Nucleus accumbens (tissue), 56 donors: Measurements from ENCODE around the gene SLC15A3.

Experiments
- DNase-seq, 56 donors: peaks; one replicate each; lab custom pipeline; 2025; lab: John Stamatoyannopoulos, UW

SLC15A3 gene

DNA sequence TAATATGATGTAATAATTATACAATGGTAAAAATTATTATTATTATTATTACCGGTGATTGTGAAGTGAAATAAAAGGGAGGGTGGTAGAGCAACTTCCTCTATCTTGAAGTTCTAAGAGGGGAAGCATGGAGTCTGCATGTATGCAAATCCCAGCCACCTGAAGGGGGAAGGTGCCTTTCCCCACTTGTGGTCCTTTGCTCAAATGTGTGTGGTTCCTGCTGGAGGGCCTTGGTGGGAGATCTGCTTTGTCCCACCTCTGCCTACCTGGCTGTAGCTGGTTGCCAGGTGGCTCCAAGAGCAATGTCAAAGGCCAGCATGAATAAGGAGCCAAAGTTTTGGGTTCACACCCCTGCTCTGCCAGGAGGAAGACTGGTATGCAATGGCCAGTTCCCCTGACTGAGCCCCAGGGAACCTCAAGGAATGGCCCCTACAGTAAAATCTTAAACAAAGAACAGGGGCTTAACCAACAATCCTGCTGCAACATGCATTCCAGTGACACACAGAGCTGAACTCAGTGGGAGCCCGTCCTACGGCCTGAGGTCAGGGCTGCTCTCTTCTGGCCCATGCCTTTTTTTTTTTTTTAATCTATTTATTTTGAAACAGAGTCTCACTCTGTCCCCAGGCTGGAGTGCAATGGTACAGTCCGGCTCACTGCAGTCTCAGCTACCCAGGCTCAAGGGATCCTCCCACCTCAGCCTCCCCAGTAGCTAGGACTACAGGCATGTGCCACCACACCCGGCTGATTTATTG is 19.2 kb downstream of the SLC15A3 start:
- DNase-seq: no peak

GRCh38 chr11:60931917-60932316 is 20.1 kb downstream of the SLC15A3 start:
- no peak for DNase-seq

DNA sequence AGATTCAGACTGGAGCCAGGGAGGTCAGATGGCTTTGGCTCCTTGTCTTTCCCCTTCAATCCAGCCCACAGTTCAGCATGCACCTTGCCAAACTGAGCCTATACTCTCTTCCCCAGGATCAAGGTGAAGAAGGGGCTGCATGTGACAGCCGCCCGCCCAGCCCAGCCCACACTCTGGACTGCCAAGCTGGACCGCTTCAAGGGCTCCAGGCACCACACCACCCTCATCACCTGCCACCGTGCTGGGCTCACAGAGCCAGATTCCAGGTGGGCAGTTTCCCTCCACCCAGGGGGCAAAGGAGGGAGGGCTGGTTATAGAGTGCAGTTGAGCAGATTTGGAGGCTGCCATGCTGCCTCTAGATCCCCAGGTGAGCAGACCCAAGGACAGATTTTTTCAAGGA is 21.6 kb downstream of the SLC15A3 start:
- no peak for DNase-seq

GRCh38 chr11:60929764-60930163 is 22.2 kb downstream of the SLC15A3 start:
- no peak for DNase-seq

DNA sequence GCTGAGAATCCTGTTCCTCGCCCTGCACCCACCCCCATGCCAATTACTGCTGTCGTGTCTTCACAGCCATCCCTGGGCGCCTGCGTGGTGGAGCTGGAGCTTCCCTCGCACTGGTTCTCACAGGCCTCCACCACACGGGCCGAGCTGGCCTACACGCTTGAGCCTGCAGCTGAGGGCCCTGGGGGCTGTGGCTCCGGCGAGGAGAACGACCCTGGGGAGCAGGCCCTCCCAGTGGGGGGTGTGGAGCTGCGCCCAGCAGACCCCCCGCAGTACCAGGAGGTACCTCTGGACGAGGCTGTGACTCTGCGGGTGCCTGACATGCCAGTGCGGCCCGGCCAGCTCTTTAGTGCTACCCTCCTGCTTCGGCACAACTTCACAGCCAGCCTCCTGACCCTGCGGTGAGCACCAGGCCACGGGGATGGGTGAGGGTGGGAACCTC is 23.4 kb downstream of the SLC15A3 start:
- no peak for DNase-seq

GRCh38 chr11:60927600-60927999 is 24.4 kb downstream of the SLC15A3 start:
- DNase-seq: no peak

GRCh38 chr11:60927061-60927592 is 24.8 kb downstream of the SLC15A3 start:
- no peak for DNase-seq

- DNase-seq: peak in 18 of 56 donors; percentile 7 to 53 (median 26)
These were observed 25.5 kb downstream of the SLC15A3 start for GRCh38 chr11:60926500-60926899.

- no peak for DNase-seq
These were observed 26.1 kb downstream of the SLC15A3 start for GRCh38 chr11:60925868-60926267.

DNA sequence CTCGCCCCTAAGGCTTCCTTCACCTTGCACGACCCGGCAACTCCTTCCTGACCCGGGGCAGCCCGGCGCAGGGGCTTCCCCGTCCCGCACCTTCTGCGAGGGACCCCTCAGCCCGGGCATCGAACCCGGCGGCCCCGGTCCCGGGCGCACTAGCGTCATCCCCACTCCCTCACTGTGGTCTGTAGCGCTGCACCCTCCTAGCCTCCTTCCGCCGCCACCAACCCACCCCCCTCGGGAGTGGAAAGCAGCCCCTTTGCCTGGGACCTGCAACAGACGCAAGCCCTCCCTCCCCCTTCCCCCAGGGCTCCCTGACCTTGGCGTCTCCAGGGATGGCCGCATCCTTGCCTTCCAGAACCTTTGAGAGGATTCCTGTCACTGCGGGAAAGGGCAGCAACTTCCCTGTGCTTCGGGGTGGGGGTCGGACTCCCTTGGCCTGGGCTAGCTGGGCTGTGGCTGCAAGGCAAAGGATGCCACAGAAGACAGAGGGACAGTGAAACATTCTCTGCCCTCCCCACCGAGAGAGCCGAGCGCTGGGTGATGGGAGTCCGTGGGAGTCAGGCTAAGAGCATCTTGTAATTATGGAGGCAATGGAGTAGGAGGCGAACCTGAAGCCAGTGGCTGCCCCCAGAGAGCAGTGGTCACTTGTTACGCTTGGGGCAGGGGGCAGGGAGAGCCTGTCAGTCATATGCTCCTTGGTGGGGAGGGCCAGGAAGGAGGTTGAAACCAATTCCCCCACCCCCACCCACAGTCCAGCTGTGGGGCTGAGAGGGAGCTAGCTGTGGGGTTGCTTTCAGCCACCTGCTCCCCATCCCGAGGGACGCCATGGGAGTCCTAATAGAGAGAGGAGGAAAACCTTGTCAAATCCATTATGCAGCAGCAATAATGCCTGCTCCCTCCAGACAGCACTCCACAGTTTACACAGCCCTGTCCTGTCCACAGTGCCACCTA is 26.8 kb downstream of the SLC15A3 start:
- no peak for DNase-seq

GRCh38 chr11:60924110-60924905 is 27.7 kb downstream of the SLC15A3 start, which contains the start of gene TMEM132A:
Gene TMEM132A, plus strand, starts transcription at chr11:60924460. Its CDS starts 174 bp downstream, at chr11:60924634.
- peak in 53 of 56 donors; percentile 20 to 90 (median 68) for DNase-seq

- DNase-seq: no peak
These were observed 28.2 kb downstream of the SLC15A3 start for GRCh38 chr11:60923800-60924109.

DNA sequence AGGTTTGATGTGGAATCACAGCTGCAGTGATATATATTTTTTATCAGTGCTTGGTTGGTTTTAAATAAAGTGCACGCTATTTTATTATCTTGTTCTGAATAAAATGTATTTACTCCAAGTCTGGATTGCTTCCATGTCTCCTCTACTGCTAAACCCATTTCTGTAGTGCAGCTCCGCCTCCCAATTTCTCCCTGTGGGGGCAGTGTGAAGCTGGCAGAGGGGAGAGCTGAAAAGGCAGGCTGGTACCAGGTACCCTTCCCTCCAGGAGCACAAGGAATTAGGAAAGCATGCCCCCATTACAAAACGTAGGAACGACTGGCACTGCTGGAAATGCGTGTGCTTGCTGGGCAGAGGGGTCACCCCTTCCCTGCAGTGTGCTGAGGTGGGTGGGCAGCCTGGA is 28.6 kb downstream of the SLC15A3 start:
- DNase-seq: peak in 2 of 56 donors; percentile 12 to 18

- DNase-seq: no peak
These were observed 29.1 kb downstream of the SLC15A3 start for GRCh38 chr11:60922906-60923305.

GRCh38 chr11:60921777-60922335 is 30.1 kb downstream of the SLC15A3 start:
- DNase-seq: no peak

DNA sequence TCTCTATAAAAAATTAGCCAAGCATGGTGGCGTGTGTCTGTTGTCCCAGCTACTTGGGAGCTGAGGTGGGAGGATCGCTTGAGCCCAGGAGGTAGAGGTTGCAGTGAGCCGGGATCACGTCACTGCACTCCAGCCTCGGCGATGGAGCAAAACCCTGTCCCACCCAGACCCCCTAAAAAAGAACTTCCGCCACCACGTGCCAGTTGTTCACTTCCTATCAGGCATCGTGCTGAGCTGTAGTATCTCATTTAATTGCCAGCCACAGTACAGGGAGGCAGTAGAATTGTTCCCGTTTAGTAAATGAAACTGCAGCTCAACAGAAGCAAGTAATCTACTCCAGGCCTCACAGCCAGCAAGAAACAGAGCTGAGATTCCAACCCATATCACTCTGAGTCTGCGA is 30.7 kb downstream of the SLC15A3 start:
- no peak for DNase-seq

GRCh38 chr11:60919956-60920355 is 32.0 kb downstream of the SLC15A3 start:
- no peak for DNase-seq

DNA sequence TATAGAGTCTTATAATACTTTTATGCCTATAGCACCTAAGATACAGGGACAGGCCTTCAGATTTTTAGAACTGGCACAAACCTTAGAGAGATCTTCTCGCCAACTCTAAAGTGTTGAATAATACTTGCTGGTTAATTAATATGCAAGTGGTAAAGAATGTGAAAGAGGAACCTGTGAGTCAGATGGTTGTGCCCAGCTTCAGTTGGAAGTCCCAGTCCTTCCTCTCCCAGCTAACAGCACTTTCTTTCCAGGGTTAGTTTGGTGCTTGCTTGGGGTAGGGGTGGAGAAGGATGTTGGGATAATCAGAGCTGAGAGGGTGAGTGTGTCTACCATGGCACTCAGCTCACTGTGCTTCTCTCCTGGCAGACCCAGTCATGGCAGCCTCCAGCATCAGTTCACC is 32.7 kb downstream of the SLC15A3 start:
- no peak for DNase-seq

DNA sequence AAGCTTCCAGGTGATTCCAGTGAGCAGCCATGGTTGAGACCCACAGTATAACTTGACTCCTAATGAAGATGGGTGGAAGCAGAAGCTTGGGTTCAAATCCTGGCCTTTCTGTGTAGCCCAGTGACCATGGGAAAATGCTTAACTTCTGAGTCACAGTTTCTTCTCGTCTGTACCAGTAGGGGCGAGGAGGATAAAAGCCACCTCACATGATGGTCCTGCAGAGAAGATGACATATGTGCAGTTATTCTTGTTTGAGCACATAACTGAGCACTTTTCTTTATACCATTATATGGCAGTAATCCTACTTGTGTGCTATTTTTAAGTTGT is 33.1 kb downstream of the SLC15A3 start:
- no peak for DNase-seq

GRCh38 chr11:60918251-60918938 is 33.6 kb downstream of the SLC15A3 start:
- no peak for DNase-seq
